ENCODE data around the gene TMUB2. TPM values are rescaled to one million over a fixed set of nuclear protein-coding genes. Genes with fewer than 3 reads are reported as not detected.
A peak's percentile ranks its signal among the peaks of the same experiment; 100 is the strongest.

Gene TMUB2
- total and polyA plus RNA-seq, 2 of the 13 experiments (the other 11 are each of a cell fraction or from before 2014, with no cell fraction given): 26.9 to 50.8 TPM

DNA sequence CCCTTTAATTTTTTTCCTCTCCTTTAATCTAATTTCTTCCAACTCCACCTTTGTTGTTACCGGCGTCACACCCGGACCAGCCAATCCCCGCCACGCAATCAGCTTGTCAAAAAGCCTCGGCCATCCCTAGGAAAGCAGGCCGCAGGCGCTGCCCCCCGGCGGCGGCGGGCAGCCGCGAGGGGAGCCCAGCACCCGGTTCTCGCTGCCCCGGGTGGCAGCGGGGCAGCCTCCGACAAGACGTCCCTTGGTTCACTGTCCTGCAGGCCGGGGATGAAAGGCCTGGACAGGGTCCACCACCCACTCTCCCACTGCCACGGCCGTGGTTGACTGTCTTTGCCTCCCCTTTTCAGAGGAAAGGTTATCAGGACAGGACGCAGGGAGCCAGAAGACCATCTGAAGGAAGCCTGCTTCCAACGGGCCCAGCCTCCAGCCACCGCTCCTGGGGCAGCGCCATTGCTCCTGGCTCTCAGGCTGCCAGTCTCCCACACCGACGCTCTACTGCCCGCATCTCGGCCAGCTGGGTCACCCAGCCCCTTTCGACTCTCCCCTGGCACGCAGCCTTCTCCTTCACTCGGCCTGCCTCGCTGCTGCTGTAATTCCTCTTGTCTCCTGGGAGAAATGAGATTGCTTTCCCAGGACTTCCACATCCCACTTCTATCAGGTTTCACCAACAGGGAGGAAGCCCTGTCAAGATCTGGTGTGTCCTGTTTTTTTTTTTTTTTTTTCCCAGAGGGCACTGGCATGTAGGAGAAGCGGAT is 35.5 kb downstream of the TMUB2 start (continued):
- TF ChIP-seq ZNF747 (CRISPR knock-in tag; IDR thresholded peaks at IDR 0.05; ENCODE audit: borderline replicate concordance) (no peak), ZNF124 (CRISPR knock-in tag; IDR thresholded peaks at IDR 0.05) (no peak), HHEX (CRISPR knock-in tag; IDR thresholded peaks at IDR 0.05) (no peak), RFX3 (CRISPR knock-in tag; IDR thresholded peaks at IDR 0.05) (no peak), SRY (CRISPR knock-in tag; IDR thresholded peaks at IDR 0.05) (no peak), FOXC1 (CRISPR knock-in tag; IDR thresholded peaks at IDR 0.05; ENCODE audit: borderline replicate concordance) (0 out of 2 replicates have a peak, but pooled peaks have one; percentile 32), ZNF569 (CRISPR knock-in tag; IDR thresholded peaks at IDR 0.05; ENCODE audit: borderline replicate concordance) (no peak), ZNF574 (CRISPR knock-in tag; IDR thresholded peaks at IDR 0.05) (peak; percentile 59), ZSCAN22 (CRISPR knock-in tag; IDR thresholded peaks at IDR 0.05) (no peak), ZNF383 (CRISPR knock-in tag; IDR thresholded peaks at IDR 0.05; ENCODE audit: borderline replicate concordance) (no peak), ZNF576 (CRISPR knock-in tag; IDR thresholded peaks at IDR 0.05) (no peak), JDP2 (CRISPR knock-in tag; IDR thresholded peaks at IDR 0.05; ENCODE audit: borderline replicate concordance) (no peak), AKNA (CRISPR knock-in tag; IDR thresholded peaks at IDR 0.05; ENCODE audit: borderline replicate concordance) (0 out of 2 replicates have a peak, but pooled peaks have one; percentile 10), MXD4 (CRISPR knock-in tag; IDR thresholded peaks at IDR 0.05) (no peak), ZBTB38 (CRISPR knock-in tag; IDR thresholded peaks at IDR 0.05) (peak; percentile 64; the same call in 1 of the 2 replicates), ZNF350 (CRISPR knock-in tag; IDR thresholded peaks at IDR 0.05; ENCODE audit: borderline replicate concordance, low read depth) (no peak), ZNF790 (CRISPR knock-in tag; IDR thresholded peaks at IDR 0.05; ENCODE audit: borderline replicate concordance) (no peak)
- TF ChIP-seq, protein P1, sequence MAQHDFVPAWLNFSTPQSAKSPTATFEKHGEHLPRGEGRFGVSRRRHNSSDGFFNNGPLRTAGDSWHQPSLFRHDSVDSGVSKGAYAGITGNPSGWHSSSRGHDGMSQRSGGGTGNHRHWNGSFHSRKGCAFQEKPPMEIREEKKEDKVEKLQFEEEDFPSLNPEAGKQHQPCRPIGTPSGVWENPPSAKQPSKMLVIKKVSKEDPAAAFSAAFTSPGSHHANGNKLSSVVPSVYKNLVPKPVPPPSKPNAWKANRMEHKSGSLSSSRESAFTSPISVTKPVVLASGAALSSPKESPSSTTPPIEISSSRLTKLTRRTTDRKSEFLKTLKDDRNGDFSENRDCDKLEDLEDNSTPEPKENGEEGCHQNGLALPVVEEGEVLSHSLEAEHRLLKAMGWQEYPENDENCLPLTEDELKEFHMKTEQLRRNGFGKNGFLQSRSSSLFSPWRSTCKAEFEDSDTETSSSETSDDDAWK (CRISPR knock-in tag; IDR thresholded peaks at IDR 0.05): no peak
- TF ChIP-seq, protein P2, sequence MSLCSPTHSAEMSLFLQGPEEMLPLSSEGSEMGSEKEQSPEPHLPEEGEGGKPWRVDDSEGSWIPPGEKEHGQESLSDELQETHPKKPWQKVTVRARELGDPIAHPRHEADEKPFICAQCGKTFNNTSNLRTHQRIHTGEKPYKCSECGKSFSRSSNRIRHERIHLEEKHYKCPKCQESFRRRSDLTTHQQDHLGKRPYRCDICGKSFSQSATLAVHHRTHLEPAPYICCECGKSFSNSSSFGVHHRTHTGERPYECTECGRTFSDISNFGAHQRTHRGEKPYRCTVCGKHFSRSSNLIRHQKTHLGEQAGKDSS (CRISPR knock-in tag; IDR thresholded peaks at IDR 0.05; ENCODE audit: borderline replicate concordance, low read depth): peak; percentile 88

Measured in HepG2 (cell line).